ENCODE measurements around the gene ANAPC10.
"Not testable (repeated sequence)": the region's sequence is repeated elsewhere in the genome, so short reads cannot be mapped to it uniquely, and the experiment has no call there.

The ANAPC10 gene

DNA sequence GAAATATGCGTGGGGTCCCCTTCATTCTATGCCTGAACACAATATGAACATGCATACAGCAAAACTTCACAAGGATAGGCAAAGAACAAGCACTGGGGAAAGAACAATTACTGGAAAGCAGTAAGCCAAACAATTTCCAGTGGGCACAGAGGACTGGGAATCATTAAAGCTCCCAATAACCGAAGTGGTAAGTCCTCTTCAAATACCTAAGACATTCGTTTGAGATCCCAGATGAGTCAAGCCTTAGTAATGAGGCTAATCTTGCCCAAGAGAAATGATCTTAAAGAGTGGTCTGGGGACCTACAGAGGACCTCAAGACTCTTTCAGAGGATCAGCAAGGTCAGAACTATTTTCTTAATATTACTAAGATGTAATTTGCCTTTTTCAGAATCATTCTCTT is 28.6 kb downstream of the ANAPC10 start:
- DNase-seq: no peak

DNA sequence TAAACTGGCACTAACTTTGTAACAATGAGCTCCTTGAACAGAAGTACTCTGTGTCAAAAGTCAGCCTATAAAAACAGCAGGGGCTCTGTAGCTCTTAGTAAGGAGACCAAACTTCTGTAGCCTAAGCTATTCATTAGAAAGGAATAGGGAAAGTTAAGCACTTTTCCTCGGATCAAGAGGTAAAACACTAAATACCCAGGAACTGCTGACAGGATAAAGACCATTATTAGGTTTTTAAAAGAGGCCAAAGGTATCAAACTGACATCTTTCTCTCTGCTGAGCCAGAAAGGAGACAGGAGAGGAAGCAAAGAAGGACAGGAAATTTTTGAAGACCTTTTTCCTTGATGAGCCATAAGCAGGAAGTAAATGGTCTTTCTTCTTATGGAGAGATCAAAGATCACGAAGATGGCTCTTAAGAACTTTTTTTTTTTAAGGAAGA is 31.9 kb downstream of the ANAPC10 start:
- no peak for DNase-seq

DNA sequence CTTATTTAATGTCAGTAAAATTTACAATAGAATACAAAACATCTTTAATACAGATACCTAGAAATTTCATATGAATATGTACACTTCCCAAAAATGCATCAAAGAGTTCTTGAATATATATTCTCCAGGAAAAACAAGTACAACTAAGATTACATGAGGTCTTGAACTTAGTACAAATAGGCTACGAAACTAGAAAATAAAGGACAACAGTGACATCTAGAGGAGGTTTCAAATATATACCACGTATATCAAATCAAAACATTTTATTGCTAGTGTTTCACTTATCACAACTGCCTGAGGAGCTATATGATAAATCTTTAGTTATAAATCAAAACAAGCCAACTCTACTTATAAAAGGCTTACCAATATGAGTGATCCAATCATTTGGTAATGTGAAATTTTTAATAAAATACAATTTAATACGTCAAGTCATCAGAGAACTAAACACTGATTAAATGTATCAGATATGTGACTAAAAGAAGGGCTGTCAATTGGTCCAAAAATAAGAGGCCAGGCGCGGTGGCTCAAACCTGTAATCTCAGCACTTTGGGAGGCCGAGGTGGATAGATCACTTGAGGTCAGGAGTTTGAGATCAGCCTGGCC is 36.6 kb downstream of the ANAPC10 start:
- no peak for DNase-seq

DNA sequence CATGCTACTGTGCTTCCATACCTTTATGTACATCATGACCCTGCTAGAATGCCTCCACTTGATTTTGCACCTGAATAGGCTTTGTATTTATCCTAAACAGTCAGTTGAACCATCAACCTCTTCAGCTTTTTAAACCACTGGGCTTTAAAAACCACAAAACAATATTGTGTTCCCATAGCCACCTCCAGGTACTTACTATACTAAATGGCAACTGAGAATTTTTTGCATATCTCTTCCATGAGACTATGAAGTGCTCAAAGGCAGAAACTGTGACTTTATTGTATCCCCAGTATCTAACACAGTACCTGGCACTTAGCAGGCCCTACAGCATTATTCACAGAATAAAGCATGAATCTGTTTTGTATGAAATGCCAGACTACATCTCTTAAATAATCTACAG is 39.7 kb downstream of the ANAPC10 start:
- DNase-seq: no peak

DNA sequence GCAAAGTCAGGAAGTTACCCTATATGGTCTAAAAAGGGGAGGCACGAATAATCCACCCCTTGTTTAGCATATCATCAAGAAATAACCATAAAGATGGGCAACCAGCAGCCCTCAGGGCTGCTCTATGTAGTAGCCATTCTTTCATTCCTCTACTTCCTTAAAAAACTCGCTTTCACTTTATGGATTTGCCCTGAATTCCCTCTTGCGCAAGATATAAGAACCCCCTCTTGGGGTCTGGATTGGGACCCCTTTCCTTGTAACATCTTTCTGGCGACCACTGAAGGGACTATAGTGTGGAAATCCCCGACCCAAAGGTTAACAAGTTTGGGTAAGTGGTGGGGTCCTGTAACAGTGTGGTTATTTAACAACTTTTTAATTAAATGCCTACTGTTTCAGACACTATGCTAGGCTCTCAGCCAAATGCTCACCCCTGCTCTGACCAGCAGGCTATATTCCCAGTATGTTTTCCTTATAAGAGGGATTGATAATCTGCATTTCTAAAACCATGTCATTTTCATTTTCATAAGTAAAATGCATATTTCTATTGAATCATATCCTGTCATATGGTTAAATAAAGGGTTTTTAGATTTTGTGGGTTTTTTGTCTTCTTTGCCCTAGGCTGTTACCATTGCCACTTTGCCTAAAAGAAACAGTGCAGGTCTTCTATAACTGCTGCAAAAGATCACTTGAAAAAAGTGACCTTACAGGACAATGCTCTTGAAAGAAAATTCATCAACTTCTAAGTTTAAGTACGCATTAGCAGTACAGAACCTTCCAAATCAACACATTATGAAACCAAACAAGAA is 41.5 kb downstream of the ANAPC10 start:
- no peak for DNase-seq

DNA sequence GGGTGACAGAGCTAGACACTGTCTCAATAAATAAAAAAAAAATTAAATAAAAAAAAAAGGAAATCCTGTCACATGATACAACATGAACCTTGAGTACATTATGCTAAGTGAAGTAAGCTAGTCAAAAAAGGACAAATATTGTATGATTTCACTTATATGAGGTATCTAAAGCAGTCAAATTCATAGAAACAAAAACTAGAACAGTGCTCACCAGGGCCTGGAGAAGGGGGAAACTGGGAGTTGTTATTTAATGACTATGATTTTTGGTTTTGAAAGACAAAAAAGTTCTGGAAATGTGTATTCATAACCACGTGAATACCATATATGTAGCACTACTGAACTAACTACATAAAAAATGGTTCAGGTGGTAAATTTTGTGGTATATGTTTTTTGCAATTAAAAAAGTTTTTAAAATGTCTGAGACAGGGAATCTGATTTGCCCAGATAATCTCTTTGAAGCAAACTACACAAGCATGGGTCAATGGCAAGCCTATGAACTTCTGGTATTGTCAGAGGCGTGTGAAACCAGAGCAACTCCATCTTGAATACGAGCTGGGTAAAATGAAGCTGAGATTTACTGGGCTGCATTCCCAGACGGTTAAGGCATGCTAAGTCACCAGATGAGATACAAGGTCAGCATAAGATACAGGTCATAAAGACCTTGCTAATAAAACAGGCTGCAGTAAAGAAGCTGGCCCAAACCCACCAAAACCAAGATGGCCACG is 42.3 kb downstream of the ANAPC10 start:
- DNase-seq: no peak

DNA sequence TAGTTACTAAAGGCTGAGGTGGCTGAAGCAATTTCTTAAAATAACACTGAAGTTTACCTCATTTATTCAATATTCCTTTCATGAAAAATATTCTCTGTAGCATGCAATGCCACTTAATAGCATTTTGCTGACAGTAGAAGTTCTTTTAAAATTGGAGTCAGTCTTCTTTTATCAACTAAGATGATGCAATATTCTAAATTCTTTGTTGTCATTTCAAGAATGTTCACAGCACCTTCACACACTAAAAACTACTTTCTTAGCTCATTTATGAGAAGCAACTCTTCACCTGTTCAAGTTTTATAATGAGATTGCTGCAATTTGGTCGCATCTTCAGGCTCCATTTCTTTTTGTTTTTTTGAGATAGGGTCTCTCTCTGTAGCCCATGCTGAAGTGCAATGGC is 48.8 kb downstream of the ANAPC10 start:
- DNase-seq: no peak

DNA sequence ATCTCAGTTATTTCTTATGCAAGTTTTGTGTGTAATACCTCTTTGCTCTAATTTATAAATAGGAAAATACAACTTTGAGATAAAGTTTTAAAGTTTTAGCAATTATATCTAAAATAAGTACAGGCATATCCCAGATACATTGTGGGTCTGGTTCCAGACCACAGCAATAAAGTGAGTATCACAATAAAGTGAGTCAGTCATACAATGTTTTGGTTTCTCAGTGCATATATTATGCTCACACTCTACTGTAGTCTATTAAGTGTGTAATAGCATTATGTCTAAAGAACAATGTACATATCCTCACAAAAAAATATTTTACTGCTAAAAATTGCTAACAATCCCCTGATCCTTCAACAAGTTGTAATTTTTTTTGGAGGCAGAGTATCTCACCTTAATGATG is 49.2 kb downstream of the ANAPC10 start:
- no peak for DNase-seq

DNA sequence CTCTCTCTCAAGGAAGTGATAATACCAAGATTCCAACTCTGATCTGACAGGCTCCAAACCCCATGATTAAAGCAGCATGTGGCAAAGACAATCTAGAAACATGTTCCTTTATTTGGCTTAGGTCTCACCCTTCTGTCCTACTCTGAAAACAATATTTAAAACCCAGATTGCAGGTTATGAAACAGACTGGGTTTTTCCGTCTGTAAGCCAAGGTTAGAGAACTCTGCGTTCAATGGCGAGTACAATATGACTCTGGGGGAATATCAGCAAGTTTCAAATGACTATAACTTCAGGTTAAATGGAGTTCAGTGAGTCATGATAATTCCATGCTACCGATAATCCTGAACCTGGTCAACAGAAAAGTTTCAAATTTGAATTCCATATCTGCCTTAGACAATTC is 50.8 kb downstream of the ANAPC10 start:
- DNase-seq: no peak

DNA sequence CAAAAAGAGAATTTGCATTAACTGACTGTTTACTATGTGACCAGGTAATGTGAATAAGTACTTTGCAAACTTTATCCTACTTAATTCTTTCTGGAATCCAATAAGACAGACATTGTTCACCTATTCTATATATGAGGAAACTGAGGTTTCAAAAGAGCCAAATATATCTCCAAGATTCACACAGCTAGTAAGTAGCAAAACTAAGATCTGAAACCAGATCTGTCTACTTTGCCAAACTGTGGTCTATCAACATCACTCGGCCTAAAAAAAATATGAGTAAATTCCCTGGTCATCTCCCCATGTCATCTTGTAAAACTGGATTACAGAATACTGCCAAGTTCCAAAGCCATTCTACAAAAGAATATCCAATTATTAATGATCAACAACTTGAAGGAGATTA is 52.8 kb downstream of the ANAPC10 start:
- no peak for DNase-seq

DNA sequence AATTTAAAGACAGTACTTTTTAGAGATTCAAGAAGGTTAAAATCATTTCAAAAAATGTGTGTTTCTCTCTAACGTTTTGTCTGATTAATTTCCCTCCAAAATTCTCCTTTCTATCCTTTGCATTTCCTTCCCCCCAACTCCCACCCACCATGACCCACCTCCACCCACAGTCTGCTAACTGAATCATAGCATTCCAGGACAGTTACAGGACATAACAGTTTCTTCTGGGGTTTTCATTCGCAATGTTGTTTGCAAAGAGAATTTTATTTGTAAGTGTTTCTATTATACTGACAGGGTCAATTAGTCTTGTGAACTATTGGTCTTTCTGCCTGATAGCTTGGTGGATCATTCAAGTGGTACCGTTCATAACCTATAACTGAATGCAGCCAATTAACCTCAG is 53.7 kb downstream of the ANAPC10 start:
- DNase-seq: no peak

DNA sequence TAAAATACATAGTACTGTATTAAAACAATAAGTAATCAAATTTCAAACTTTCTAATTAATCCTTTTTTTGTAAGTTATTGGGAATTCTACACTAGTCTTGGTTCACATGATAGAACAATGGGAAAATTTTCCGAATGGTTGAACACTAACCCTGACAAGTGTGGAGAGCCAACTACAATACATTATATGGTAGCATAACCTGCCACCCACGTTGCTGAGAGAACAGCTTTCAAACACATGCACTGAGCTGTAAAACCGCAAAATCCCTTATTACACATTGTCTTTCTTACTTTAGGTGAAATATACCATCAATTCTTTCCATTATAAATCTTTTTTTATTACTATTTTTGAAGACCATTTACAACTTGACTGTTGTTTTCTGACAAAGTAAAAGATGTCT is 54.7 kb downstream of the ANAPC10 start:
- DNase-seq: no peak

DNA sequence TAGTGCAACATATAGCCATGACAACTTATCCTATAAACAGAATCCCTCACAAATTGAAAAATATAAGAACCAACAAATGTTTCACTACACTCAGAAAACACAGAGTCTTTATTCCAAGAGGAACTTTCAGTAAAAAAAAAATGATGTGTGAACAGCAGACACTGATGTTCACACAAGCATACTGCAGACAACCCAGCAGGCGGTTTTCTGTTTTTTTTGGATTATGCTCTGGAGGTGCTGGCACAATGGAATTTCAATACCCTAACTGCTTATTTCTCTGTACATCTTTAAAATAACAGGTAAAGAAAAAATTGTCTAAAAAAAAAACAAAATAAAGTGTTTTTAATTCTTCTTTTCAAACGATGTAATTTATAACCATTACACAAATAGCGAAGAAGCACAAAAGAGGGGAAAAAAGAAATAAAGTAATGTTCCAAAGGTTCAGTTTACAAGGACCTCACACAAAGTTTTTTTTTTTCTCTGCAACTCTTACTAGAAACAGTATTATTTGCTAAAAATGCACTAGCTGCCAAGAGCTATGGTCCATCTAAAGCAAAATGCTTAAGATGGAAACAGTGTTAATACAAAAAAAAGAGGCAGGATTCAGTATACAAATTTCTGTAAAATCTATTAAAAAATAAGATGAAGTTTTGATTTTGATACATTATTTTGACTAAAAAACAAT is 55.3 kb downstream of the ANAPC10 start:
- DNase-seq: no peak

DNA sequence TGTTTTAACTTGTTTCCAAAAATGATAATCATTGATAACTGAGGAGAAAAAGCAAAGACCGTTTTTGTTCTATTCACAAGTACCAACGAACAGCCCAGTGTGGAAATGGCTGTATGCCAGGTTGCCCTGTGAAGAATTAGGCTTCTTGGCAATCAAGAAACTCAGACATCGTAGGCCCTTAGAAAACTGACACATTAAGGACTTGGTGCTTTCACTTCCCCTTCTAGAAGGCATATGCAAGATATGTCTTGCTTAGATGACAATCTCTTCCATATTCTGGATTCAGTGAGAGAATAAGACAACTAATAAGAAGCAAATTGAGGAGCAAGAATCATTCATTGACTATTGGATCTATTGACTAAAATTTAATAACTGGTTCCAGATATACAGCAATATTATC is 56.6 kb downstream of the ANAPC10 start:
- no peak for DNase-seq

DNA sequence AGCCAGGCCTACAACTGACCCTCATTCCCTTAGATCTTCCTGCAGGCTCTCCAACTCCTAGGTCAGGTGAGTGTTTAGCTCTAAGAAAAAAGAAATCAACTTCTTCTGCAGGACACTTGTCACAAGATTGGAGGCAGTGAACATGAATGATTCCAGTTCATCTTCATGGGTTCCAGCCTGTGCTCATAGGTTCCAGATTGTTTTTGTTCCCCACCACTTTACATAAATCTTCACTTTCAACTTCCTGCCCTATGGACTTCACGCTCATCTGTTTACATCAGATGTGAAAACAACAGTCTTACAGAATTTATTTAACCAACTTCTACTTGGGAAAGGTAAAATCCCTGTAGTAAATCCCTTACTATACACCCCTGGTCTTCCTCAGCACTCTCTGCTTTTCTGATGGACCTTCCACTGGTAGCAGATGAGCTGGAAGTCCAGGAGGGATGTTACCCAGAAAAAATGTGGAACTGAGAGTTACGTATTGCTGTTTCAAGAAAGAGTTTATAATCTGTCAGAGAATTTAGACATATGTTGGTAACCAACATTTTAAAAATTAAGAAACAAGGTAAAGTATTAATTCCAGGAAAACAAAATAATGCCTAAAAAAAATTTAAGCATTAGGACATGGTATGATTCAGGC is 62.4 kb downstream of the ANAPC10 start:
- DNase-seq: no peak

DNA sequence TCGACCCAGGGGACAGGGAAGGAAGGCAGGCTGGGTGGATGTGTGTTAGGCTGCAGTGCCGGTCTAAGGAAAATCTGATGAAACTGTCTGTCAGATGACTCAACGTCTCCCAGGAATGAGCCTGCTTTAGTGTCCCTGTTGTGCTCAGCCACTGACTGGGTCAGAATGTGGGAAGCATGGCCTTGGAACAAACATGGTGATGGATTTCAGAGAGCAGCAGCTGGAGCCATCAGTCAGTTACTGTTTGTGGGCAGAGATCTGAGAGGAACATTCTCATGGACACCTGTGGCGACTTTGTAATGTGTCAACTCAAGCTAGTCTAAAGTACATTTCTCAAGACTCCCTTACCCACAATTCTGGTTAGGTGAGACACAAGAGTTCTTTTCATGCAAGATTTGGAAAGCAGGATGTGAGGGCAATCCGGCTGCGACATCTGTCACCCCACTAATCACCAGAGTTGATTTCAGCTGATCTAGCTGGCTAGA is 63.2 kb downstream of the ANAPC10 start:
- no peak for DNase-seq

DNA sequence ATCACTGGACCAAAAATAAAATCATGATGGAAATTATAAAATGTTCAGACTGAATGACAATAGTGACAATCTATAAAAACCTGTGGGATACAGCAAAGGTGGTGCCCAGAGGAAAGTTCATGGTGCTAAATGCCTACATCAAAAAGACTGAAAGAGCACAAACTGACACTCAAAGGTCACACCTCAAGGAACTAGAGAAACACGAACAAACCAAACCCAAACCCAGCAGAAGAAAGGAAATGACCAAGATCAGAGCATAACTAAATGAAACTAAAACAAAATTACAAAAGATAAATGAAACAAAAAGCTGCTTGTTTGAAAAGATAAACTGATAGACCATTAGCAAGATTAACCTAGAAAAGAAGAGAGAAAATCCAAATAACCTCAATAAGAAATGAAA is 78.7 kb downstream of the ANAPC10 start:
- DNase-seq: no peak

DNA sequence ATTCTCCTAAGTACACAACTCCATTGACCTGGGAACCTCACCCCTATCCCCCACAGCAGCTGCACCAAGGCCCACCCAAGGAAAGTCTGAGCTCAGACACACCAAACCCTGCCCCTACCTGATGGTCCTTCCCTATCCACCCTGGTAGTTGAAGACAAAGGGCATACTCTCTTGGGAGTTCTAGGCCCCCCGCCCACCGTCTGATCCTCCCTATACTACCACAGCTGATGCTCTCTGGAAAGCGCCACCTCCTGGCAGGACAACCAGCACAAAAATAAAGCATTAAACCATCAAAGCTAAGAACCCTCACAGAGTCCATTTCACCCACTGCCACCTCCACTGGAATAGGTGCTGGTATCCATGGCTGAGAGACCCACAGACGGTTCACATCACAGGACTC is 83.6 kb downstream of the ANAPC10 start:
- DNase-seq: no peak

DNA sequence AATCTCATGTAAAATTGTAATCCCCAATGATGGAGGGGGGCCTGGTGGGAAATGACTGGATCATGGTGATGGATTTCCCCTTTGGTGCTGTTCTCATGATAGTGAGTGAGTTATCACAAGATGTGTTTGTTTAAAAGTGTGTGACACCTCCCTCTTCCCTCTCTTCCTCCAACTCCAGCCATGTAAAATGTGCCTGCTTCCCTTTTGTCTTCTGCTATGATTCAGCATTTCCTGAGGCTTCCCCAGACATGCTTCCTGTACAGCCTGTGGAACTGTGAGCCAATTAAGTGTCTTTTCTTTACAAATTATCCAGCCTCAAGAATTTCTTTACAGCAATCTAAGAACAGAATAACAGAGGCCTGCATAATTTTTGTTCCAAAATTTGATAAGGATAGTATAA is 85.2 kb downstream of the ANAPC10 start:
- DNase-seq: no peak

DNA sequence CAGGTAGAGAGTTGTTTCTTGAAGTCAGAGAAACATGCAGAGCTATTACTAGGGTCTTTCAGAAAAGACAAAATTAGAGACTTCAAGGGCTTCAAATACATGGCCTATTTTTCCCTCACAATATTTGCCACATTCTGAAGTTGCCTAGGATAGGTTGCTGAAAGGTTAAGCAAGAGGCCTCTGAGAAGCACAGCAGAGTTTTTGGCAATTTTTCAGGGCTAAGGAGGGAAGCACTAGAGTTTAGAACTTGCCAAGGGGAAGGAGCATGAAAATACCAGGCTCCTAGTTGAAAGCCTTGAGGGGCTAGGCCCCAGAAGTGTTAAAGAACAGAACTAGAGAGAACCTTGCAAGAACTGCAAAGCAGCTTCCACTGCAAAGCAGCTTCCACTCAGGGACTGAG is 86.4 kb downstream of the ANAPC10 start:
- DNase-seq: no peak

DNA sequence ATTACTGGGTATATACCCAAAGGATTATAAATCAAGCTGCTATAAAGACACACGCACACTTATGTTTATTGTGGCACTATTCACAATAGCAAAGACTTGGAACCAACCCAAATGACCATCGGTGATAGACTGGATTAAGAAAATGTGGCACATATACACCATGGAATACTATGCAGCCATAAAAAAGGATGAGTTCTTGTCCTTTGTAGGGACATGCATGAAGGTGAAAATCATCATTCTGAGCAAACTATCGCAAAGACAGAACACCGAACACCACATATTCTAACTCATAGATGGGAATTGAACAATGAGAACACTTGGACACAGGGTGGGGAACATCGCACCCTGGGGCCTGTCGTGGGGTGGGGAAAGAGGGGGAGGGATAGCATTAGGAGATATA is 87.7 kb downstream of the ANAPC10 start:
- not testable (repeated sequence) for DNase-seq

DNA sequence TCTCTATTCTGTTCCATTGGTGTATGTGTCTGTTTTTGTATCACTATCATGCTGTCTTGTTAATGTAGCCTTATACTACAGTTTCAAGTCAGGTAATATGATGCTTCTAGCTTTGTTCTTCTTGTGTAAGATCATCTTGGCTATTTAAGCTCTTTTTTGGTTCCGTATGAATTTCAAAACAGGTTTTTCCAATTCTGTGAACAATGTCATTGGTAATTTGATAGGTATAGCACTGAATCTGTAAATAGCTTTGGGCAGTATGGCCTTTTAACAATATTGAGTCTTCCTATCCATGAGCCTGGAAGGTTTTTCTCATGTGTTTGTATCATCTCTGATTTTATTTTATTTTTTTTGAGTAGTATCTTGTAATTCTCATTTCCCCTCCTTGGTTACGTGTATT is 94.3 kb downstream of the ANAPC10 start:
- DNase-seq: no peak

DNA sequence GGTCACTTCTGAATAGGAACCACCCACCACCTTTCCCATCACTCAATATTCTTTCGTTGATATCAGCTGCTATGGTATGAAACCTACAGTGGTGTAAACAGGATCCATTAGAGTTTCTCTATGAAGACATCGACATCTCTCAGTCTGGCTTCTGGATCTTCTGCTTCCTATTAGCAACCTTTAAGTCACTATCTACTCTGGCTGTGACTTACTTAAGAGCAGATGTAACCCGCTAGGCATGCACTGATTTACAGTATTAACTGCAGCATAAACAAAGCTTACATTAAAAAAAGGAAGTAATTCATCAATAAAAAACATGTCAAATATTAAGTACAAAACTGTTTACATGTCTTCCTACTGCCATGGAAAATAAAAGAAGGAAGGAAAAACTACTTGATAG is 96.4 kb downstream of the ANAPC10 start:
- DNase-seq: no peak
